HepG2 (cell line): ENCODE results near the gene DOK1. TPM values are rescaled to one million over a fixed set of nuclear protein-coding genes. Genes with fewer than 3 reads are reported as not detected.

Source experiments
- ARID5B ChIP-seq: IDR thresholded peaks from 2 replicates; pipeline ENCODE4 v1.4.0; 2020; ENCODE audit warnings: mild to moderate bottlenecking, missing genetic modification reagents
- ETV6 ChIP-seq: sonication (generic); formaldehyde crosslinking; conservative IDR thresholded peaks from 2 replicates; pipeline ENCODE4 v1.4.0; 2020; ENCODE audit warnings: missing genetic modification reagents
- GLI4 ChIP-seq: sonication (generic); formaldehyde crosslinking; IDR thresholded peaks from 2 replicates; pipeline ENCODE4 v1.5.1; 2020; ENCODE audit warnings: missing genetic modification reagents, mild to moderate bottlenecking, moderate library complexity, borderline replicate concordance
- GPBP1L1 ChIP-seq: sonication (generic); formaldehyde crosslinking; IDR thresholded peaks from 2 replicates; pipeline ENCODE4 v1.5.0; 2020; ENCODE audit warnings: mild to moderate bottlenecking, missing genetic modification reagents
- LBX2 ChIP-seq: sonication (generic); formaldehyde crosslinking; IDR thresholded peaks from 2 replicates; pipeline ENCODE4 v1.5.0; 2020; ENCODE audit warnings: missing genetic modification reagents, mild to moderate bottlenecking, borderline replicate concordance
- MAZ ChIP-seq, 2 experiments: sonication (generic) in 1 of 2; formaldehyde crosslinking in 1 of 2; IDR thresholded peaks; 2 replicates each; pipeline versions ENCODE4 v1.5.0 to v1.6.1; 2012 to 2020; ENCODE audit warnings: low read depth in 2 of 2, mild to moderate bottlenecking in 2 of 2, borderline replicate concordance in 1 of 2, improper control_type of control experiment in 1 of 2, low read length in 1 of 2, missing genetic modification reagents in 1 of 2, moderate library complexity in 1 of 2
- MEF2D ChIP-seq: sonication (generic); formaldehyde crosslinking; IDR thresholded peaks from 2 replicates; pipeline ENCODE4 v1.5.1; 2020; ENCODE audit warnings: mild to moderate bottlenecking, missing genetic modification reagents
- NBN ChIP-seq: fragments of 450-650 bp; conservative IDR thresholded peaks from 2 replicates; pipeline ENCODE4 v1.6.1; 2017
- RXRA ChIP-seq: sonication (generic); formaldehyde crosslinking; IDR thresholded peaks from 2 replicates; pipeline ENCODE4 v1.5.1; 2020; ENCODE audit warnings: missing genetic modification reagents
- SMC3 ChIP-seq: IDR thresholded peaks from 2 replicates; pipeline ENCODE4 v1.6.1; 2011; ENCODE audit warnings: low read length, improper control_type of control experiment
- SP1 ChIP-seq, 2 experiments: fragments of 450-650 bp in 1 of 2; sonication (generic) in 1 of 2; formaldehyde crosslinking in 1 of 2; IDR thresholded peaks; 2 replicates each; pipeline versions ENCODE4 v1.4.0 to v1.6.1; 2016 to 2020; ENCODE audit warnings: missing genetic modification reagents in 1 of 2
- SRSF1 ChIP-seq: fragments of 200-400 bp; formaldehyde crosslinking; optimal IDR thresholded peaks from 2 replicates; pipeline ENCODE3; 2017; ENCODE audit warnings: mild to moderate bottlenecking, low read depth, low read length, moderate library complexity
- ZNF331 ChIP-seq: sonication (generic); formaldehyde crosslinking; IDR thresholded peaks from 2 replicates; pipeline ENCODE4 v1.4.0; 2020; ENCODE audit warnings: missing genetic modification reagents
- ZNF615 ChIP-seq: sonication (generic); formaldehyde crosslinking; IDR thresholded peaks from 2 replicates; pipeline ENCODE4 v1.5.0; 2020; ENCODE audit warnings: mild to moderate bottlenecking, missing genetic modification reagents, borderline replicate concordance
- ZNF674 ChIP-seq: sonication (generic); formaldehyde crosslinking; IDR thresholded peaks from 2 replicates; pipeline ENCODE4 v1.5.0; 2020; ENCODE audit warnings: low read depth, mild to moderate bottlenecking, missing genetic modification reagents
- ZNF766 ChIP-seq: sonication (generic); formaldehyde crosslinking; IDR thresholded peaks from 2 replicates; pipeline ENCODE4 v1.5.0; 2020; ENCODE audit warnings: missing genetic modification reagents, borderline replicate concordance
- ZSCAN30 ChIP-seq: sonication (generic); formaldehyde crosslinking; IDR thresholded peaks from 2 replicates; pipeline ENCODE4 v1.5.0; 2020; ENCODE audit warnings: mild to moderate bottlenecking, missing genetic modification reagents
- polyA plus RNA-seq, 8 experiments: library from polyadenylated mRNA; depleted of rRNA in 3 of 8; stranded (reverse) in 7 of 8; unstranded in 1 of 8; fragments of >200 nt; fragmentation: Illumina TruSeq in 4 of 8; extraction: Trizol in 4 of 8; gene quantifications; 2 replicates each; pipeline versions ENCODE4 v1.2.1 to v1.2.3, GENCODE V29; 2011 to 2016; ENCODE audit warnings: low read depth in 4 of 8, missing spikeins in 1 of 8, mixed read lengths in 1 of 8; ENCODE audit not compliant: insufficient read depth in 1 of 8
- total RNA-seq, 5 experiments: library from RNA; depleted of rRNA; stranded (reverse); fragments of >200 nt; fragmentation: Illumina TruSeq; extraction: Trizol; gene quantifications; 2 replicates each; pipeline ENCODE4 v1.2.3, GENCODE V29; 2016; ENCODE audit warnings: low read depth in 1 of 5
- TF ChIP-seq, protein P1 (sequence below): sonication (generic); formaldehyde crosslinking; IDR thresholded peaks from 2 replicates; pipeline ENCODE4 v1.8.0; 2022; ENCODE audit warnings: mild to moderate bottlenecking, missing genetic modification reagents
- TF ChIP-seq, protein P2 (sequence below): sonication (generic); formaldehyde crosslinking; IDR thresholded peaks from 2 replicates; pipeline ENCODE4 v1.8.0; 2022; ENCODE audit warnings: missing genetic modification reagents, mild to moderate bottlenecking, inconsistent platforms, borderline replicate concordance

The DOK1 gene
- total and polyA plus RNA-seq, 2 of the 13 experiments (the other 11 are each of a cell fraction or from before 2014, with no cell fraction given), result 0.53 to 0.74 TPM

DNA sequence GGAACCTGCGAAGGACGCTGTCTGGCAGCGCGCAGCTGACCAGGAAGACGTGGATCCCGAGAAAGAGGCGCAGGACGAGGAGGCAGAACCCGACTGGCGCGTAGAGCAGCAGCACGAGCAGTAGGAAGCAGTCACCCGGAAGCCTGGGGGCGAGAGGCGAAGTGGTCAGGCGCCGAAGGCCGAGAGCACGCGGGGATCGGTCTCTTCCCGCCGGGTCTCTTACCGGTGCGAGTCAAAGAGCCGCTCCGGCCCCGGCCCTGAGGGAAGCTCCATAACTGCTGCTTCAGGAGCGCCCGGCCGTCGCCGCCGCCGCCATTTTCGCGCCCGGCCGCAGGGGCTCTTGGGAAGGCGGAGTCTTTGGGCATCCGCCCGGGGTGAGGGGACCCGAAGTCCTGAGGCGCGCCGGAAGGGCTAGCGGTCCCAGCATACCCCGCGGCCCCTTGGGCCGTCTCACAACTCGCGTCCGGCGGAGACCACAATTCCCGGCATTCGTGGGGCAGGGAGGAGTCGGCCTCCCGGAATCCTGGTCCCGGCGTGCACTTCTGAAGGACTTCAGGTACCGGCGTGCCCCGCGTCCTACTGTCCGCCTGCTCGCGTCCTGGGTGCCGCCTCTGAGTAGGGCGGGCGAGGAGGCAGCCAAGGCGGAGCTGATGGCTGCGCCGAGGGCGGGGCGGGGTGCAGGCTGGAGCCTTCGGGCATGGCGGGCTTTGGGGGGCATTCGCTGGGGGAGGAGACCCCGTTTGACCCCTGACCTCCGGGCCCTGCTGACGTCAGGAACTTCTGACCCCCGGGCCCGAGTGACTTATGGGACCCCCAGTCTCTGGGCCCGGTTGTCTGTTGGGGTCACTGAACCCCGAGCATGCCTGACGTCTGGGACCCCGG is 24.9 kb upstream of the DOK1 start, which contains the start of the genes AUP1 and HTRA2 (continued):
- TF ChIP-seq ARID5B, result peak; percentile 56; the same call in 1 of the 2 replicates
- TF ChIP-seq ZNF766, result 0 out of 2 replicates have a peak, but pooled peaks have one; percentile 18
- TF ChIP-seq GLI4 (CRISPR knock-in tag), result no peak; the same call in 1 of the 2 replicates
- 0 out of 2 replicates have a peak, but pooled peaks have one; percentile 45 for TF ChIP-seq ZNF331 (CRISPR knock-in tag)
- TF ChIP-seq ZNF674 (CRISPR knock-in tag), result no peak
- no peak for TF ChIP-seq GPBP1L1 (CRISPR knock-in tag)
- TF ChIP-seq, protein P1, sequence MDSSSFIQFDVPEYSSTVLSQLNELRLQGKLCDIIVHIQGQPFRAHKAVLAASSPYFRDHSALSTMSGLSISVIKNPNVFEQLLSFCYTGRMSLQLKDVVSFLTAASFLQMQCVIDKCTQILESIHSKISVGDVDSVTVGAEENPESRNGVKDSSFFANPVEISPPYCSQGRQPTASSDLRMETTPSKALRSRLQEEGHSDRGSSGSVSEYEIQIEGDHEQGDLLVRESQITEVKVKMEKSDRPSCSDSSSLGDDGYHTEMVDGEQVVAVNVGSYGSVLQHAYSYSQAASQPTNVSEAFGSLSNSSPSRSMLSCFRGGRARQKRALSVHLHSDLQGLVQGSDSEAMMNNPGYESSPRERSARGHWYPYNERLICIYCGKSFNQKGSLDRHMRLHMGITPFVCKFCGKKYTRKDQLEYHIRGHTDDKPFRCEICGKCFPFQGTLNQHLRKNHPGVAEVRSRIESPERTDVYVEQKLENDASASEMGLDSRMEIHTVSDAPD (CRISPR knock-in tag), result no peak; the same call in 1 of the 2 replicates
- TF ChIP-seq SMC3, result no peak
- no peak for TF ChIP-seq ZSCAN30 (CRISPR knock-in tag)
- TF ChIP-seq, protein P2, sequence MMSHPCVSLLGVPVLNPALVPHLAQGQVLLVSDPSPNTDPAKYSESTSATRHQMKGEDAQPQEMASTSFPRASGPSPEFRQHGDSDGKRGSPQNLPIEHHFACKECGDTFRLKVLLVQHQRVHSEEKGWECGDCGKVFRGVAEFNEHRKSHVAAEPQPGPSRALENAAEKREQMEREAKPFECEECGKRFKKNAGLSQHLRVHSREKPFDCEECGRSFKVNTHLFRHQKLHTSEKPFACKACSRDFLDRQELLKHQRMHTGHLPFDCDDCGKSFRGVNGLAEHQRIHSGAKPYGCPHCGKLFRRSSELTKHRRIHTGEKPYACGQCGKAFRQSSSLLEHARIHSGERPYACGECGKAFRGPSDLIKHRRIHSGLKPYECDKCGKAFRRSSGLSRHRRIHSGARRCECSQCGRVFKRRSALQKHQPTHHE (CRISPR knock-in tag), result peak; percentile 90
- TF ChIP-seq LBX2, result peak; percentile 59; the same call in 1 of the 2 replicates
- peak; percentile 93; the same call in 1 of the 2 replicates for TF ChIP-seq ETV6 (CRISPR knock-in tag)
- TF ChIP-seq RXRA (CRISPR knock-in tag), result peak; percentile 52; the same call in 1 of the 2 replicates
- TF ChIP-seq MAZ (IDR thresholded peaks at IDR 0.05; ENCODE audit: borderline replicate concordance, low read depth, low read length), result peak; percentile 89
- peak; percentile 97 for TF ChIP-seq MAZ (CRISPR knock-in tag; IDR thresholded peaks at IDR 0.05; ENCODE audit: low read depth)
- TF ChIP-seq NBN, result no peak
- peak; percentile 92; the same call in 1 of the 2 replicates for TF ChIP-seq ZNF615 (CRISPR knock-in tag)
- peak; percentile 45; the same call in 1 of the 2 replicates for TF ChIP-seq MEF2D (CRISPR knock-in tag)
- no peak for TF ChIP-seq SP1 (IDR thresholded peaks at IDR 0.05)
- TF ChIP-seq SP1 (CRISPR knock-in tag; IDR thresholded peaks at IDR 0.05), result peak; percentile 90
- peak; percentile 53 for TF ChIP-seq SRSF1
